HEK293 (cell line): ENCODE data around the gene TMEM198.

Source experiments
- BCL11B ChIP-seq: fragments of 450-650 bp; formaldehyde crosslinking; IDR thresholded peaks from 2 replicates; pipeline ENCODE4 v1.5.1; 2016; ENCODE audit warnings: low read depth, missing biosample characterization, missing genetic modification characterization
- BCL6B ChIP-seq: fragments of 450-650 bp; formaldehyde crosslinking; IDR thresholded peaks from 2 replicates; pipeline ENCODE4 v1.5.1; 2017; ENCODE audit warnings: missing biosample characterization, missing genetic modification characterization
- GLI4 ChIP-seq: fragments of 450-650 bp; formaldehyde crosslinking; IDR thresholded peaks from 2 replicates; pipeline ENCODE4 v1.5.1; 2016; ENCODE audit warnings: missing biosample characterization, missing genetic modification characterization
- HOXD13 ChIP-seq: sonication (generic); formaldehyde crosslinking; IDR thresholded peaks from 2 replicates; pipeline ENCODE4 v1.8.0; 2022; ENCODE audit warnings: missing genetic modification reagents, borderline replicate concordance
- INSM2 ChIP-seq: fragments of 450-650 bp; formaldehyde crosslinking; IDR thresholded peaks from 2 replicates; pipeline ENCODE4 v1.5.1; 2016; ENCODE audit warnings: missing biosample characterization, missing genetic modification characterization
- KLF1 ChIP-seq: fragments of 450-650 bp; formaldehyde crosslinking; IDR thresholded peaks from 2 replicates; pipeline ENCODE4 v1.5.1; 2016; ENCODE audit warnings: missing biosample characterization, missing genetic modification characterization
- KLF10 ChIP-seq: fragments of 450-650 bp; IDR thresholded peaks from 2 replicates; pipeline ENCODE4 v1.5.1; 2018; ENCODE audit warnings: missing biosample characterization, mild to moderate bottlenecking, missing genetic modification characterization
- OSR2 ChIP-seq: fragments of 450-650 bp; formaldehyde crosslinking; IDR thresholded peaks from 2 replicates; pipeline ENCODE4 v1.5.1; 2016; ENCODE audit warnings: missing biosample characterization, missing genetic modification characterization
- SCRT2 ChIP-seq: fragments of 450-650 bp; formaldehyde crosslinking; IDR thresholded peaks from 2 replicates; pipeline ENCODE4 v1.5.1; 2016; ENCODE audit warnings: missing biosample characterization, missing genetic modification characterization
- YY1 ChIP-seq: fragments of 450-650 bp; formaldehyde crosslinking; IDR thresholded peaks from 2 replicates; pipeline ENCODE4 v1.5.1; 2018; ENCODE audit warnings: missing biosample characterization, missing genetic modification characterization
- ZBTB11 ChIP-seq: fragments of 450-650 bp; formaldehyde crosslinking; conservative IDR thresholded peaks from 2 replicates; pipeline ENCODE4 v1.5.1; 2016; ENCODE audit warnings: low read depth, missing biosample characterization, missing genetic modification characterization
- ZBTB26 ChIP-seq: fragments of 450-650 bp; formaldehyde crosslinking; optimal IDR thresholded peaks from 2 replicates; pipeline ENCODE3; 2016; ENCODE audit warnings: missing biosample characterization, mild to moderate bottlenecking, missing genetic modification characterization
- ZBTB48 ChIP-seq: fragments of 450-650 bp; formaldehyde crosslinking; IDR thresholded peaks from 2 replicates; pipeline ENCODE4 v1.5.1; 2016; ENCODE audit warnings: missing biosample characterization, missing genetic modification characterization
- ZNF174 ChIP-seq: fragments of 450-650 bp; formaldehyde crosslinking; IDR thresholded peaks from 2 replicates; pipeline ENCODE4 v1.5.0; 2017; ENCODE audit warnings: missing biosample characterization, mild to moderate bottlenecking, missing genetic modification characterization
- ZNF202 ChIP-seq: fragments of 450-650 bp; formaldehyde crosslinking; IDR thresholded peaks from 2 replicates; pipeline ENCODE4 v1.5.1; 2016; ENCODE audit warnings: missing biosample characterization, missing genetic modification characterization, borderline replicate concordance
- ZNF214 ChIP-seq: fragments of 450-650 bp; formaldehyde crosslinking; IDR thresholded peaks from 2 replicates; pipeline ENCODE4 v1.5.1; 2017; ENCODE audit warnings: missing biosample characterization, mild to moderate bottlenecking, missing genetic modification characterization, borderline replicate concordance
- ZNF280C ChIP-seq: fragments of 450-650 bp; formaldehyde crosslinking; IDR thresholded peaks from 2 replicates; pipeline ENCODE4 v1.5.1; 2016; ENCODE audit warnings: missing biosample characterization, missing genetic modification characterization
- ZNF354C ChIP-seq: fragments of 450-650 bp; formaldehyde crosslinking; IDR thresholded peaks from 2 replicates; pipeline ENCODE4 v1.5.1; 2016; ENCODE audit warnings: missing biosample characterization, missing genetic modification characterization, low read depth, borderline replicate concordance
- ZNF366 ChIP-seq: fragments of 450-650 bp; formaldehyde crosslinking; conservative IDR thresholded peaks from 2 replicates; pipeline ENCODE4 v1.5.1; 2016; ENCODE audit warnings: missing biosample characterization, missing genetic modification characterization
- ZNF398 ChIP-seq: fragments of 450-650 bp; formaldehyde crosslinking; IDR thresholded peaks from 2 replicates; pipeline ENCODE4 v1.5.1; 2017; ENCODE audit warnings: missing biosample characterization, missing genetic modification characterization
- ZNF404 ChIP-seq: fragments of 450-650 bp; formaldehyde crosslinking; IDR thresholded peaks from 2 replicates; pipeline ENCODE4 v1.5.1; 2017; ENCODE audit warnings: missing biosample characterization, missing genetic modification characterization
- ZNF510 ChIP-seq: fragments of 450-650 bp; formaldehyde crosslinking; IDR thresholded peaks from 2 replicates; pipeline ENCODE4 v1.5.1; 2018; ENCODE audit warnings: mild to moderate bottlenecking, missing genetic modification characterization, missing biosample characterization; ENCODE audit not compliant: insufficient replicate concordance
- ZNF521 ChIP-seq: fragments of 450-650 bp; formaldehyde crosslinking; IDR thresholded peaks from 2 replicates; pipeline ENCODE4 v1.5.1; 2017; ENCODE audit warnings: missing biosample characterization, mild to moderate bottlenecking, missing genetic modification characterization
- ZNF571 ChIP-seq: fragments of 450-650 bp; formaldehyde crosslinking; IDR thresholded peaks from 2 replicates; pipeline ENCODE4 v1.5.0; 2017; ENCODE audit warnings: missing biosample characterization, missing genetic modification characterization
- ZNF623 ChIP-seq: fragments of 450-650 bp; formaldehyde crosslinking; IDR thresholded peaks from 2 replicates; pipeline ENCODE4 v1.5.1; 2016; ENCODE audit warnings: missing biosample characterization, missing genetic modification characterization
- ZNF768 ChIP-seq: fragments of 450-650 bp; formaldehyde crosslinking; IDR thresholded peaks from 2 replicates; pipeline ENCODE4 v1.5.1; 2018; ENCODE audit warnings: missing biosample characterization, mild to moderate bottlenecking, missing genetic modification characterization
- ZNF776 ChIP-seq: fragments of 450-650 bp; formaldehyde crosslinking; IDR thresholded peaks from 2 replicates; pipeline ENCODE4 v1.5.0; 2017; ENCODE audit warnings: missing biosample characterization, missing genetic modification characterization, borderline replicate concordance
- ZNF777 ChIP-seq: fragments of 450-650 bp; formaldehyde crosslinking; IDR thresholded peaks from 2 replicates; pipeline ENCODE4 v1.5.1; 2017; ENCODE audit warnings: missing biosample characterization, missing genetic modification characterization, borderline replicate concordance

Gene TMEM198

GRCh38 chr2:219498280-219499057 lies 45.4 kb upstream of the TMEM198 start, which contains the start of gene GMPPA (continued):
- TF ChIP-seq ZBTB26 = no peak
- TF ChIP-seq INSM2 (tag by site-specific recombination) = no peak
- no peak for TF ChIP-seq ZNF571 (tag by site-specific recombination)
- peak; percentile 37; the same call in 1 of the 2 replicates for TF ChIP-seq ZBTB11
- TF ChIP-seq ZNF768 (tag by site-specific recombination) = no peak
- no peak for TF ChIP-seq ZNF174
- TF ChIP-seq ZNF404 (tag by site-specific recombination) = no peak
- TF ChIP-seq ZNF777 = no peak
- peak; percentile 43; the same call in 1 of the 2 replicates for TF ChIP-seq KLF1 (tag by site-specific recombination)
- no peak for TF ChIP-seq ZNF776 (tag by site-specific recombination)
- no peak for TF ChIP-seq BCL6B (tag by site-specific recombination)
- TF ChIP-seq ZNF280C (tag by site-specific recombination) = no peak
- no peak for TF ChIP-seq GLI4
- TF ChIP-seq ZNF623 (tag by site-specific recombination) = no peak
- no peak for TF ChIP-seq ZNF510 (tag by site-specific recombination)
- TF ChIP-seq ZNF354C (tag by site-specific recombination) = no peak
- no peak for TF ChIP-seq KLF10 (tag by site-specific recombination)
- no peak for TF ChIP-seq YY1
- no peak for TF ChIP-seq ZNF202 (tag by site-specific recombination)
- no peak for TF ChIP-seq ZNF521 (tag by site-specific recombination)
- no peak; the same call in 1 of the 2 replicates for TF ChIP-seq ZNF398 (tag by site-specific recombination)
- no peak for TF ChIP-seq BCL11B (tag by site-specific recombination)
- TF ChIP-seq SCRT2 (tag by site-specific recombination) = no peak
- TF ChIP-seq ZNF214 (tag by site-specific recombination) = no peak
- peak; percentile 87 for TF ChIP-seq ZBTB48
- TF ChIP-seq OSR2 = no peak; the same call in 1 of the 2 replicates
- no peak for TF ChIP-seq HOXD13 (CRISPR knock-in tag)
- TF ChIP-seq ZNF366 (tag by site-specific recombination) = peak; percentile 55
